Measurements from ENCODE around the gene VTI1A. TPM values are rescaled to one million over a fixed set of nuclear protein-coding genes. Genes with fewer than 3 reads are reported as not detected.

The VTI1A gene
- total and polyA plus RNA-seq, 2 of the 8 experiments (the other 6 are each of a cell fraction or from before 2014, with no cell fraction given) = 6.0 to 20.0 TPM

GRCh38 chr10:112639298-112639697 lies 192.3 kb downstream of the VTI1A start (continued):
- TF ChIP-seq, protein P1, sequence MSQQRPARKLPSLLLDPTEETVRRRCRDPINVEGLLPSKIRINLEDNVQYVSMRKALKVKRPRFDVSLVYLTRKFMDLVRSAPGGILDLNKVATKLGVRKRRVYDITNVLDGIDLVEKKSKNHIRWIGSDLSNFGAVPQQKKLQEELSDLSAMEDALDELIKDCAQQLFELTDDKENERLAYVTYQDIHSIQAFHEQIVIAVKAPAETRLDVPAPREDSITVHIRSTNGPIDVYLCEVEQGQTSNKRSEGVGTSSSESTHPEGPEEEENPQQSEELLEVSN (IDR thresholded peaks at IDR 0.05) = no peak
